ENCODE measurements around the gene LTA.
A peak's percentile ranks its signal among the peaks of the same experiment; 100 is the strongest.

LTA gene

DNA sequence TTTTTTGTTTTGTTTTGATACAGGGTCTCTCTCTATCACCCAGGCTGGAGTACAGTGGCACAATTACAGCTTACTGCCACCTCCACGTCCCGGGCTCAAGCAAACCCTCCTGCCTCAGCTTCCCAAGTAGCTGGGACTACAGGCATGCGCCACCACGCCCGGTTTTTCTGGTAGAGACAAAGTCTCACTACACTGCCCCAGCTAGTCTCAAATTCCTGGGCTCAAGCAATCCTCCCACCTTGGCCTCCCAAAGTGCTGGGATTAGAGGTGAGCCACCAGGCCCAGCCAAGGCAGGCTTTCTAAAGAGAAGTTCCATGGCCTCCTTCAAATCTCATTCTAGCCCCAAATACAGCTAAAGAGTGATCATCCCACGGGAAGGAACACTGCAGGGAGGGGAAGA, 38.1 kb upstream of the LTA start:
- Mint-ChIP-seq H3K4me3 (no peak overlapping the region), H3K4me1 (ENCODE audit: low read depth in 2 of 2) (peaks cover 30 to 42% of the 10 kb centered on the region in 2 donors), H3K27ac (no peak overlapping the region), H3K9me3 (no peaks in the 10 kb centered on the region), H3K36me3 (ENCODE audit: insufficient read depth) (peaks cover 97% of the 10 kb centered on the region), H3K27me3 (no peaks in the 10 kb centered on the region)
- DNase-seq (no peak), ATAC-seq (replicated peaks) (no peak)

DNA sequence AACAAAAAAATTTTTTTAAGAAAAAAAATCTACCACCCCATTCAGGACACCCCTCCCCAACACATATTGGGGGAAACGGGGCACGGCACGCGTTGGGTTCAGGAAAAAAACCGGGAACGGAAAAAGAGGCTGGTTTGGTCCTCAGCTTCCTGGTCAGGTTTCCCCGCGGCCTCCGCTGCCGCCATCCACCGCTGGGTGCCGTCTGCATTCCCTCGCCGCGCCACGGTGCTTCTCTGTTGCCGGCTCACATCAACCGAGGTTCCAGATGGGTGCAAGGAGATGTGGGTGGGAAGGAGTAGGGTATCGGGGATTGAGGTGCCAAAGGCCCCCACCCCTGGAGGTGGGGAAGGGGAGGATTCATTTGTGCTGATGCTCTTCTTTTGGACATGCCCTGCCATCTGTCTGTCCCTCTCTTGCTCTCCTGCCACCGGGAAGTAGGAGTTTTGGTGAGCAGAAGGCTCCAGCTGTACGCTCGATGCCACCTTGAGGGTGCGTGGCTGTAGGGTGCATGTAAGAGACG, 37.5 kb upstream of the LTA start:
- peaks cover 36 to 48% of the 10 kb centered on the region in 2 donors for H3K4me1 Mint-ChIP-seq (ENCODE audit: low read depth in 2 of 2)
- H3K4me3 Mint-ChIP-seq: no peak overlapping the region
- DNase-seq (no peak), ATAC-seq (replicated peaks) (no peak)
- H3K27me3 Mint-ChIP-seq: no peaks in the 10 kb centered on the region
- no peaks in the 10 kb centered on the region for H3K9me3 Mint-ChIP-seq
- H3K36me3 Mint-ChIP-seq (ENCODE audit: insufficient read depth): peaks cover 97% of the 10 kb centered on the region
- no peak overlapping the region for H3K27ac Mint-ChIP-seq

DNA sequence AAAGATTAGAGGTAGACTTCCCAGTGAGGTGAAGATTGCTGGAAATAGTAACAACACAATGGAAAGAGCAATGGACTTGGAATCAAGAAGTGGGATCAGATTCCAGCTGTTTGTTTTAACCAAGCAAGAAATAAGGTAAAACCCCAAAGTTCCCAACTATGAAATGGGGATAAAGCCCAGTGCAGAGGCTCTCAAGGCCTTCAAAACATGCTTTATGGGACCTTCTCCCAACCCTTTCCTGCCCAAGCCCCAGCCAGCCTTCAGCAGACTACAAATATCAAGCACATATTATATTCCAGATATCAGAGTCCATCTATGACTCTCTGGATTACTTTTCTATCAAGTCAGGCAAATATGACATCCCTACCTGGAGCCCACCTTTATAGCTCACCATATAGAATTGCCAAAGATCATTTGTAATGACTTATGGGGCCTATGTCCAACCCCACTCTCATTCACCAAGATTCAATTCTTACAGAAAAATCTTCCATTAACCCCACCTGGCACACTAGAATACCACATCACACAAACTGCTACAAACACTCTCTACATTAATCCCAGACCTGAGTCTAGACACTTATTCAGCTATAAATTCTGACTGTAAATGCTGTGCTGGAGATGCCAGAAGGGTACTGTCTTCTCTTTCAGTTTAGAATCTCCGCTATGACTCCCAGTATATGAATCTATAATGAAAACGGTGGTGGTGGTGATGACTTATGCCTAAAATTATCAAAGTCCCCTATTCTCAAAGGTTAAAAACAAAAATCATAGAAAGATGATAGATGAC, 36.4 kb upstream of the LTA start:
- ATAC-seq (replicated peaks) (no peak), DNase-seq (no peak)
- Mint-ChIP-seq H3K27me3 (no peaks in the 10 kb centered on the region), H3K4me1 (ENCODE audit: low read depth in 2 of 2) (peaks cover 44 to 52% of the 10 kb centered on the region in 2 donors), H3K27ac (peak overlapping the region; percentile 35 to 74), H3K36me3 (ENCODE audit: insufficient read depth) (peaks cover 97% of the 10 kb centered on the region), H3K4me3 (no peak overlapping the region), H3K9me3 (no peaks in the 10 kb centered on the region)

DNA sequence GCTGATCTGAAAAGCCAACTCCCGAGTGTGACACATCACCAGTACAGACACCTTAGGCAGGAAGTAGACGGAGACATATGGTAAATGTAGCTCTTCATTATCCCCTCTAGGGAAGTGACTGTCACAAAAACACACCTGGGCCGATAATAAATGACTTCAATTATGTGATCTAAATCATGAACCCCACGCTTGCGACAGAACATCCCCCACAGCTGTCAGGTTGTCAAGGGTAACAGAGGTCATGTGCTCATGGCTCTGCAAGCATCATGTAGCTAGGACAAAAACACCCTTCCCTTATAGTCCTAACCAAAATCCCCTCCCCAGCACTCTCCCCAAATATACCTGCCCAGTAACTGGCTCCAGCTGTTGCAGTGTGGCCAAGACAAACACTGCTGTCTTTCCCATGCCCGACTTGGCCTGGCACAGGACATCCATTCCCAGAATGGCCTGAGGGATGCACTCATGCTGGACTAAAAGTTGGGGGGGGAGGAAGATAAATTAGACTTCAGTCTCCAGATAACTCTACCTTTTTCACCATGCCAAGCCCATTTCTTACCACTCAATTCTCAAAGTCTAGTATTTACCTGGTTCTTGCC, 33.2 kb upstream of the LTA start:
- no peak for ATAC-seq (replicated peaks)
- peaks cover 40 to 47% of the 10 kb centered on the region in 2 donors for H3K4me1 Mint-ChIP-seq (ENCODE audit: low read depth in 2 of 2)

DNA sequence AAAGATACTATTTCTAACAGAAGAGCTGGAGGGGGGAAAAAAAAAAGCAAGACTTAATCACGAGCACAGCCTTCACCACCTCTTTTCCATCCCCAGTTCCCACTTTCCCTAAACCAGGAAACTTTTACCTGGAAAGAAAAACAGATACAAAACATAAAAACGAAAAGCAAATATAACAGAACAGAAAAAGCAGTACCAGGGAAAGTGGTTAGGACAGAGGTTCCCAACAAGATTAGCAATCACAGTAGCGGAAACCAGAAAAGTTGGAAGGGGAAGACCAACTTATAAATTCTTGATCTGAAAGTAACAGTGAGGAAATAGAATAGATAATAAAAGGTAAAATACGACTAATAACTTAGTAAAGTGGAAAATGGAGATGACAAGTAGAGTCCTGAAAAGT, 31.4 kb upstream of the LTA start:
- Mint-ChIP-seq H3K27me3 (no peaks in the 10 kb centered on the region), H3K4me1 (ENCODE audit: low read depth in 2 of 2) (peaks cover 33 to 47% of the 10 kb centered on the region in 2 donors)

More for the DNA sequence above, 33.2 kb upstream of the LTA start:
- peaks cover 86% of the 10 kb centered on the region for H3K36me3 Mint-ChIP-seq (ENCODE audit: insufficient read depth)
- H3K27ac Mint-ChIP-seq: peak overlapping the region; percentile 92 to 99
- no peaks in the 10 kb centered on the region for H3K9me3 Mint-ChIP-seq
- H3K4me3 Mint-ChIP-seq: peak overlapping the region; percentile 94 to 98
- H3K27me3 Mint-ChIP-seq: no peaks in the 10 kb centered on the region
- DNase-seq: no peak

DNA sequence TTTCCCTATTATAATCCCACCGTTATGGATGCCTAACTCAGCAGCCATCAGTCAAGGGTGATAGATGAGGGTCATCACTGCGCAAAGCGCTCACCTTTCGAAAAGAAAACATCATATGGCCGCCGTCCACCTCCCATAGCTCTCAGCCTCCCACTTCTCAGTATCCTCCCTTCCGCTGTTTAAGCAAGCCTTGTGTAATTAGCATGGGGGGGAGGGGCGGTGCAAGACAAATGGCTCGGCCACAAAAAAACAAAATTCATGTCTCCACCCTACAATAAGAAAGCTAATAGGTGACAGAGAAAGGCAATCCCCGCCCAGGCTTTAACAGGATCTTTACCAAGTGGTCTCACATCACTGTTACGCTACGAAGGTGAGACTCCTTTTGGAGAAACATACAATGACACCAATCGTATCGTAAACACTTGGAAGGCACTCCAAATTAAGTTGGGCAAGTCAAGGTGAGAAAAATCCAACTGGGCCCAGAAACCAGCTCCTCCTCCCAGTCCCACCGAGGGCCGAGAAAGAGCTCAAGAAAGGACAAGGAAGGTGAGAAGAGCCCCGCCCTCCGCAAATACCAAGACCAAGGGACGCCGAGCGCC, 30.9 kb upstream of the LTA start:
- Mint-ChIP-seq H3K27ac (peak overlapping the region; percentile 99), H3K36me3 (ENCODE audit: insufficient read depth) (peaks cover 66% of the 10 kb centered on the region), H3K4me1 (ENCODE audit: low read depth in 2 of 2) (peaks cover 33 to 43% of the 10 kb centered on the region in 2 donors), H3K27me3 (no peaks in the 10 kb centered on the region), H3K9me3 (no peaks in the 10 kb centered on the region), H3K4me3 (peak overlapping the region; percentile 94 to 98)
- ATAC-seq (replicated peaks) (peak; percentile 53), DNase-seq (peak; percentile 70 to 83 (median 77))

More for the DNA sequence above, 31.4 kb upstream of the LTA start:
- Mint-ChIP-seq H3K4me3 (peak overlapping the region; percentile 94 to 98), H3K27ac (peak overlapping the region; percentile 99), H3K36me3 (ENCODE audit: insufficient read depth) (peaks cover 71% of the 10 kb centered on the region), H3K9me3 (no peaks in the 10 kb centered on the region)
- no peak for DNase-seq
- ATAC-seq (replicated peaks): no peak

DNA sequence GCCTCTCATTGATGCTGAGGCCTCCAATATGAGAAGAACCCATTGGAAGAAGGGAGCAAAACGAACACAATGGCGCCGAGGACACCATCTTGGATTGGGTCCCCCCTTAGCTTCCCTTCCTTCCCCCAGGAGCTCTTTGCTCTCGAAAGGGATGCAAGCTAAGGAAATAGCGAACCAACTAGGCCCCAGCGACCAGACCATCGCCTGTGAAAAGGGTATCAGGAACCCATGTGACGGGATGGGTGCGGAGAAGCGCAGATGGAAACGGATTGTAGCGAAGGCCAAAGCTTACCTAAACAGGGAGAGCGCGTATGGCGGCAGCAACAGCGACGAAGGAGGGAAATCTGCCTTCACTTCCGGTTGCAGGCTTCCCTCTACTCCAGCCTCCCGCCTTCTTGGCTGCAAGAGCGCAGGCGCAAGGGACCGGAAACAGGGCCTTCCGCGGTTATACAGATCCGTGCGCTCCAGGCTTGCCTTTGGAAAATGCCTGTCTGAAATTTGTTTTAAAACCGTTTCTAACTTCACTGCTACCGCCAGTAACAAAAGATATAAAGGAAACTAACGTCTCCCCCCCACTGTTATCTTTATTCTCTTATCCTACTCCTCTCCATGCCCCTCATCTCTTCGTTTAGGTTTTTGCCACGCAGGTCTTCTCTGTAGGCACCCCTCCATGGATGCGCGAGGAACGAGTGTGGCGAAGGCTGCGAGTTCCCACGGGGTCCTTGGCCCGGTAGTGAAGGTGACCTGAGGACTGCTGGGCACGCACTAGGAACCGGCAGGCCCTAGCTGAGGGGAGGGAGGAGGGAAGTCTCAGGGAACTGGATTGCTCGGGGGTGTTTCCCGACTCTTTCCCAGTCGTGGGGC, 30.2 kb upstream of the LTA start, which contains the start of gene DDX39B:
Gene DDX39B, minus strand, starts transcription at position 346 of the 864 bp plus-strand sequence. CDS start 1,471 bp downstream, outside the sequence.
- Mint-ChIP-seq H3K4me1 (ENCODE audit: low read depth in 2 of 2) (peaks cover 39 to 41% of the 10 kb centered on the region in 2 donors), H3K36me3 (ENCODE audit: insufficient read depth) (peaks cover 59% of the 10 kb centered on the region), H3K27ac (peak within 1 kb of the TSS; percentile 99), H3K4me3 (peak within 1 kb of the TSS; percentile 94 to 98), H3K9me3 (no peaks in the 10 kb centered on the region), H3K27me3 (no peaks in the 10 kb centered on the region)
- peak; percentile 73 for ATAC-seq (replicated peaks)
- DNase-seq: peak; percentile 86 to 90 (median 88)

DNA sequence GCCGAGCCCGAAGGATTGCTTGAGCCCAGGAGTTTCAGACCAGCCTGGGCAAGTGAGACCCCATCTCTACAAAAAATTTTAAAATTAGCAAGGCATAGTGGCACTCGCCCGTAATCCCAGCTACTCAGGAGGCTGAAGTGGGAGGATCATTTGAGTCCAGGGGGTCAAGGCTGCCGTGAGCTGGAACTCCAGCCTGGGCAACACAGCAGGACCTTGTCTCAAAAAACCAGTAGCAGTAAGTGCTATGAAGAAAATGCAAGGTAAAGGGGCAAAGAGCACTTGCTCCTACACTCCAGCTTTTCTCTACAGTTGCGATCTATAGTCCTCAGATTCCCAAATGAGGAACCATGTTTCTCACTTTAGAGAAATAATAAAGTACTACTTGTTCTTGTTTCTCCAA, 28.4 kb upstream of the LTA start:
- Mint-ChIP-seq H3K4me3 (no peak overlapping the region), H3K27ac (no peak overlapping the region), H3K9me3 (no peaks in the 10 kb centered on the region), H3K27me3 (no peaks in the 10 kb centered on the region), H3K4me1 (ENCODE audit: low read depth in 2 of 2) (peaks cover 41 to 44% of the 10 kb centered on the region in 2 donors), H3K36me3 (ENCODE audit: insufficient read depth) (peaks cover 41% of the 10 kb centered on the region)
- DNase-seq (no peak), ATAC-seq (replicated peaks) (no peak)

DNA sequence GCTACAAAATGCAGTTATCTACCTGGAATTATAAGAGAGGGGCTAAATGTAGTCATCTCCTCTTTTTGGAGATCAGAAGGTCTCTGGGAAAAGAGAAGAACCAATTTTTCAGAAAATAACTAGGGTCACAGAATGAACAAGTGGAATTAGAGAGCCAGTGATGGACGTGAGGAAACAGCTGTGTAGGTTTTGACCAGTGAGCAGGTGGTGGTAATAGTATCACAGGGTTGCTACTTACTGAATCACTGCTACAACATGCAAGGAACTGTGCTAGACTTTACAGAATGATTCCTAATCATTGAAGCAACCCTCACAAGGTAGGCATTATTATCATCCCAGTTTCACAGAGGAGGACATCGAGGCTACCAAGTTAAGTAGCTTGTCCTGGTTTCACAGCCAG, 27.4 kb upstream of the LTA start:
- DNase-seq (no peak), ATAC-seq (replicated peaks) (no peak)
- Mint-ChIP-seq H3K36me3 (ENCODE audit: insufficient read depth) (peaks cover 31% of the 10 kb centered on the region), H3K27me3 (no peaks in the 10 kb centered on the region), H3K9me3 (no peaks in the 10 kb centered on the region), H3K27ac (no peak overlapping the region), H3K4me1 (ENCODE audit: low read depth in 2 of 2) (peaks cover 30 to 34% of the 10 kb centered on the region in 2 donors), H3K4me3 (no peak overlapping the region)

DNA sequence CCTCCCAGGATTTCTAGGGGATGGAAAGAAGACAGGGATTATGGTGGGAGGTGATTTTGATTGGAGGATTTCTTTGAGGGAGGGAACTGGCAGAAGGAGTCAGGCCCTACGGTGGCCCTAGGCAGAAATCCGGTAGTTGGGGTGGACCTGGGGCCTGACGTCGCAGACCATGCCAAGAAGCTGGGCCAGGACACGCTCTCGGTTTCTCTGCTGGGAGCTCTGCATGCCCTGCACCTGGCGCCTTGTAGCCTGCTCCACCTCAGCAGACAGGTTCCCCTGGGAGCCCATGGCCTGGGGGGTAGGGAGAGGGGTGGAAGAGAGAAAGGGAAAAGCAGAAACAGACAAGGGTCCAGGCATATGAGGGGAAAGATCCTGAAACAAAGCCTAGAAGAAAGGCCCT, 26.8 kb upstream of the LTA start:
- DNase-seq: no peak
- H3K36me3 Mint-ChIP-seq (ENCODE audit: insufficient read depth): peaks cover 25% of the 10 kb centered on the region
- no peak for ATAC-seq (replicated peaks)
- H3K27me3 Mint-ChIP-seq: no peaks in the 10 kb centered on the region
- H3K4me3 Mint-ChIP-seq: no peak overlapping the region
- no peaks in the 10 kb centered on the region for H3K9me3 Mint-ChIP-seq
- no peak overlapping the region for H3K27ac Mint-ChIP-seq
- H3K4me1 Mint-ChIP-seq (ENCODE audit: low read depth in 2 of 2): peaks cover 24 to 28% of the 10 kb centered on the region in 2 donors

DNA sequence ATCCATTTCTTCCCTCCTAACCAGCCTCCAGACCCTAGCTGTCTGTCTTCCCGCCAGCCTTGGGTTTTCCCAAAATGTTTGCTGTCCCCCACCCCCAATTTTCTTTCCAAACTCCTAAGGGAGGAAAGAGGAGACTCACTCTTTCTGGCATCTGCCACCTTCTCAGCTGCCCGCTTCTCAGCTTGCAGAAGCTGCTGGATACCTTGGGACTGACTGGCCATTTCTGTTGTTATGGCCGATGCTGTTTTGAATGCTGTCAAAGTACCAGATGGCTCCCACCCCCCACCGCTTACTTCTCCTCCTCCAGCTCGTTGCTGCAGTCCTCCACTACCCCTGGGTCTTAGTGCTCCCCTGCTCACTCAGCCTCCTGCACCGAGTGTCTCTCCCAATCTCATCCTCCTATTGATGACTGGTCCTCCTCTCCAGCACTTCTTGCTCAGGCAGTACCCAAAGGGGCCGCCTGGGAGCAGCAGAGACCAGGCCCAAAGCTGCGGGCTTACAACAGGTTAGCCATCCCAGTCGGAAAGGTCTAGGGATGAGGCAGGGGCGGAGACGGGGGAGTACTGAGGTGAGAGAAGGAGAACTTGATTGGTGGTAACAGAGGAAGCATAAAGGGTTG, 25.6 kb upstream of the LTA start, which contains the start of gene ATP6V1G2:
Gene ATP6V1G2, minus strand, starts transcription at position 270 of the 619 bp plus-strand sequence. Its CDS starts 49 bp downstream, at position 221.
- DNase-seq: peak; percentile 72 to 87 (median 77)
- Mint-ChIP-seq H3K27ac (peak within 1 kb of the TSS; percentile 91 to 96), H3K9me3 (no peaks in the 10 kb centered on the region), H3K4me1 (ENCODE audit: low read depth in 2 of 2) (peaks cover 17 to 23% of the 10 kb centered on the region in 2 donors), H3K36me3 (ENCODE audit: insufficient read depth) (peaks cover 15% of the 10 kb centered on the region), H3K27me3 (no peaks in the 10 kb centered on the region), H3K4me3 (peak within 1 kb of the TSS; percentile 89)
- ATAC-seq (replicated peaks): peak; percentile 52

DNA sequence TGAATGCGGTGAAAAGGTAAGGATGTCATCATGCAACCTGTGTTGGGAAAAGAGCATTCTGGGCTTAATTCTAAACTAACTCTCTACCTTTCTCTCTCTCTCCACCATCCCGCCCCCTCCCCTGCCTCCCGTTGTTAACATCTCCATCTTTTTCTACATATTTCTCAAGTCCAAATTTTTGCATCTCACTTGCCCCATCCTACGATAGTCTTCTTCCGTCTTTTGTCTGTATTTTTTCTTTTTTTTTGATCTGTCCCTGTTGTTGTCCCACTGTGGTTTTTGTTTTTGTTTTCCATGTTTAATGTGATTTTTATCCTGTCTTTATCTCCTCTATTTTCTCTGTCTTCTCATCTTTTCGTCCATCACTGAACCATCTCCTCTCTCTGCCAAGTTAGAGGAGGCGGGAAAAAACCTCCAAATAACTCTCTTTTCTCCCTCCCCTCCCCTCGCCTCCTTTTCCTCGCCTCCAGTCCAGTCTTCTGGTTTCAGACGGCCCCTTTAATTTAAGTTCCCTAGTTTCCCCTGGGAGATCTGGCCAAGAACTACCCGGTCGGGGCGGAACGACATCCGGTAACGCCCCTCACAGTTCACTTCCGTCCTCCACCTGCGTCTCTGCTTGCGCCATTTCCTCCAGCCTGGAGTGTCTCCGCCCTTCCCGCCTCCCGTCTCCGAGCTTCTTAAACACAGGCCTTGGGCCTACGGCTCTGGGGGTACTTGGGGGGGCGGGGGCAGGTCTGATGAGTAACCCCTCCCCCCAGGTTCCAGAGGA, 24.9 kb upstream of the LTA start, which contains the start of gene NFKBIL1:
Gene NFKBIL1, plus strand, starts transcription at position 651 of the 769 bp plus-strand sequence. Its CDS starts 87 bp downstream, at position 738.
- no peaks in the 10 kb centered on the region for H3K9me3 Mint-ChIP-seq
- H3K4me3 Mint-ChIP-seq: peak within 1 kb of the TSS; percentile 89
- no peaks in the 10 kb centered on the region for H3K27me3 Mint-ChIP-seq
- DNase-seq (peak; percentile 76 to 77 (median 77)), ATAC-seq (replicated peaks) (peak; percentile 86)
- H3K4me1 Mint-ChIP-seq (ENCODE audit: low read depth in 2 of 2): peaks cover 16 to 24% of the 10 kb centered on the region in 2 donors
- peaks cover 9% of the 10 kb centered on the region for H3K36me3 Mint-ChIP-seq (ENCODE audit: insufficient read depth)
- peak within 1 kb of the TSS; percentile 91 to 96 for H3K27ac Mint-ChIP-seq
